Cerebellar cortex (tissue), 1 donor: ENCODE measurements around the gene SAG.
"Not testable (repeated sequence)": the region's sequence is repeated elsewhere in the genome, so short reads cannot be mapped to it uniquely, and the experiment has no call there.

Source experiments
- DNase-seq: peaks from one replicate; pipeline ENCODE4 v3.0.0-alpha.2; 2015; ENCODE audit warnings: low spot score

SAG gene

DNA sequence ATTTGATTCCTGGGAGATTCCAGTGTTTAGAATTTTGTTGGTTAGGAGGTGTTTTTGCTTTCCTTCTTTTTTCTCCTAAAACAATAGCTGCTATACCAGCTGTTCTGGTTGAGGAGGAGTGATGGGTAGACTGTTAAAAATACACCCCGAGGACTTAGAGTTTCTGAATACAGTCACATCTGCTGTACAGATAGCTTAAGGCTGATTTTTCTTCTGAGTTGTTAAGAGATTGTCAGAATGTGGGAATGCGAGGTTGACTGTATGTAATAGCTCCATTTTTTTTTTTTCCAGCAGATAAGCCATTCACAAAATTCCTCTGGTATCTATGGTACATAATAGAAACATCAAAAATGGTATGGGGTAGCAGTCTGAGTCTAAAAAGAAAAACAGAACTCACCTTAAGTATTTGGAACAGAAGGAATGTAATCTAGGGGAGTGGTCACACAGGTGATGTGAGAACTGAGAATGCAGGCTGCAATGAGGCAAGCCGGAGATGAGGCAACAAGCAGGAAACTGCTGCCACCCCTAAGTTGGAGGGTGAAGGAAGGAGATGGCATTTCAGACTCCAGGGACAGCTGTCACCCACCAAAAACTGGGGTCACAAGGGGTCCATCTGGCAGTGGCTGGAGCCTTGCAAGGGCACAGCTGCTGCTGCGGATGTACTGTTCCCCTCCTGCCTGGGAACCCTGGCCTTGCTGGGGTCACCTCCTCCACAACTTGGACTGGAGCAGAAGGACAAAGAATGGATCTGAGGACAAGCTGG lies 49.1 kb downstream of the SAG start:
- DNase-seq: peak; percentile 38

- peak; percentile 20 for DNase-seq
Measured at GRCh38 chr2:233358335-233358734, 50.7 kb downstream of the SAG start.

GRCh38 chr2:233358947-233359346 lies 51.3 kb downstream of the SAG start:
- DNase-seq: peak; percentile 28

DNA sequence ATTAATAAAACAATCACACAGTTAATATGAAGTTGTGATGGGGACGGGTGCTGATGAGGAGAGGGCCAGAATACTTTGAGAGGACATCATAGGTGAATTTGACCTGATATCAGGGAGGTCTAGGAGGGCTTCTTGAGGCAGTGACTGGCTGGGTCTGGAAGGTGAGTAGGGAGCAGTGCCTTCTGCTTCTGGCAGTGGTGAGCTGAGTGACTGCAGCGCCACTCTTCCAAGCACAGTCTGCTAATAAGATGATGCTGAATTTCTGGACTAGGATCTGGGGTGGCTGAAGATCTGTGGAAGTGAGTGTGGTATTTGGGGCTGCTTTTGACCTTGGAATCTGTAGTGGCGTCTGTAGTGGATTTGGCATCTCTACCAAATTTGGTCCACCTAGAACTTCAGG lies 52.2 kb downstream of the SAG start:
- DNase-seq: peak; percentile 74

DNA sequence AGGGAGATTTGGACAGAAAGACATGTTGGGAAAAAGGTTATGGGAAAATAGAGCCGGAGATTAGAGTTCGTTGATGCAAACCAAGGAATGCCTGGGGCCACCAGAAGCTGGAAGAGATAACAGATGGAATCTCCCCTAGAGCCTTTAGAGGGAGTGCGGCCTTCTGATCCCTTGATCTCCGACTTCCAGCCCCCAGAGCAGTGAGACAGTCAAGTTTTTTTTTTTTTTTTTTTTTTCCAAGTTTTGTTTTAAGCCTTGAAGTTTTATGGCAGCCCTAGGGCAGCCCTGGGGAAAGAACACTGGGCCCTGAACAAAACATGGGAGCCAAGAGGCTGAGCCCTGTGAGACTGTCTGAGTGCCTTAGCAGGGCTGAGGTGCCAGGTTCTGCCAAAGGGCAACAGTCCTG lies 53.2 kb downstream of the SAG start:
- no peak for DNase-seq

- DNase-seq: no peak
Measured at GRCh38 chr2:233361297-233361696, 53.7 kb downstream of the SAG start.

DNA sequence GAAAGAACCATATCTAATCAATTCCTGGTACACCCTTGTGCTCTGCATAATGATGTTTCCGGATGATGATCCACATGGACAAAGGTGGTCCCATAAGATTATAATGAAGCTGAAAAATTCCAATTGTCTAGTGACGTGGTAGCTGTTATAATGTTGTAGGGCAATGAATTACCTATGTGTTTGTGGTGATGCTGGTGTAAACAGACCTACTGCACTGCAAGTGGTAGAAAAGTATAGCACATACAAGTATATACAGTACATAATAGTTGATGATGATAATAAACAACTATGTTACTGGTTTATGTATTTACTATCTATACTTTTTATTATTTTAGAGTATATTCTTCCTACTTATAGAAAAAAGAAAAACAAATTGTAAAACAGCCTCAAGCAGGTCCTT lies 55.1 kb downstream of the SAG start:
- DNase-seq: no peak

DNA sequence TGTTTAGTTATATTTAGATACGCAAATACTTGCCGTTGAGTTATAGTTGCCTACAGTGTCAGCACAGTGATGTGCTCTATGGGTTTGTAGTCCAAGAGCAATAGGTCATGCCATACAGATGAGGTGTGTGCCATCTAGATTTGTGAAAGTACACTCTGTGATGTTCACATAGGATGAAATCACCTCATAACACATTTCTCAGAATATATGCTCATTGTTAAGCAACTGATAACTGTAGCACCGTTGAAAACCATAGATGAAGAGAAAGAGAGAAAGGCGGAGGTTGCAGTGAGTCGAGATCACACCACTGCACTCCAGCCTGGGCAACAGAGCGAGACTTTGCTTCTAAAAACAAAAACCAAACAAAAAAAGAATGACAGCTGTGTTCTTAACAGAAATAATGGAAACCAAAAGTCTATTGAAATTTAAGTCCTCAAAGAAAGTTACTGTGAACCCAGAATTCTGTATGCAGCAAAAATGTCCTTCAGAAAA lies 56.2 kb downstream of the SAG start:
- DNase-seq: no peak

- DNase-seq: peak; percentile 81
Measured at GRCh38 chr2:233365861-233366520, 58.4 kb downstream of the SAG start.

DNA sequence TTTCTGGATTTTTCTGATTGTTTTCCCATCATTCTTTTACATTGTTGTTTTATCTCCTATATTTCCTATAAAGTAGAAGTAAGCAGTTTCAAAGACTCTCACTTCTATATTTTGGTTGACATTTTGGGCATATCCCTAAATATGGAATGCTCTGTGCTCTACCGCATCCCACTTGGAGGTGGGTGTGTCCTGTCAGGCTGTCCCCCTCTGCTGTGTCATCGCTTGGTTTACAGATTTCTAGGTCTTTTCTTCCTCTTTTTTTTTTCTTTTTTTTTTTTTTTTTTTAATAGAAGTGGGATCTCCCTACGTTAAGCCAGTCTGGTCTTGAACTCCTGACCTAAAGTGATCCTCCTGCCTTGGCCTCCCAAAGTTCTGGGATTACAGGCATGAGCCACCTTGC lies 60.0 kb downstream of the SAG start:
- DNase-seq: no peak

- DNase-seq: no peak
Measured at GRCh38 chr2:233368756-233369155, 61.1 kb downstream of the SAG start.

DNA sequence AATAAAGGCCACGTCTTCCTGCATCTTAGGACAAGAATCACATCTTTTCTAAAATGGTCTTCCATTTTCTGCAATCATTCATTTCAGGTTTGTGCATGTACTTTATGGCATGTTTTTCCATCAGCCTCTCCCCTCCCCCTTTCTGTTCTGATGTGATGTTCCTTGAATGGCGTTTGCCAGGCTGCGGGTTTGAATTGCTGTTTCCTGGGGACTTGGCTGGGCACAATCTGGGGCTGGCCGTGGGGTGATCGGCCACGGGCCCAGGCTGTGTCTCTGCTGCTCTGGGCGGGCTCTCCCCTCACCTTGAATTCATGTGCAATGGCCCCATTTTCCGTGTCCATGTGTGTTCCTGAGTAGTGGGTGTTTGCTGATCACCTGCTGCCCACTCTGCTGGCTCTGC lies 61.8 kb downstream of the SAG start:
- no peak for DNase-seq

- DNase-seq: no peak
Measured at GRCh38 chr2:233369897-233370685, 62.5 kb downstream of the SAG start.

DNA sequence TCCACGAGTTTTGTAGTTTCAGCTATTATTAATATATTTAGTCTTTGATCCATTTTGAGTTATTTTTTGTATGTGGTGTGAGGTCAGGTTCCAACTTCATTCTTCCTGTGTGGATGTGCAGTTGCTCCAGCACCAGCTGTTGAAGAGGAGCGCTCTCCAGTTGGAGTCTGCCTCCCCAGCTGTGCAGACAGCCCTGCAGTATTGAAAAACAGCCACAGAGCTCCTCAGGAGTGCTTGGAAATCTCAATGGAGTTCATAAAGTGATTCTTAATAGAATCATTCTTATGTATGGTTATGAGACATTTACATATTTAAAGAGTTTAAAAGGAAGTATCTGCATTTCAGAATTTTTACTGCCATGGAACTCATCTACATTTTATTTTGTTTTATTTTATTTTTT lies 64.0 kb downstream of the SAG start:
- DNase-seq: no peak

DNA sequence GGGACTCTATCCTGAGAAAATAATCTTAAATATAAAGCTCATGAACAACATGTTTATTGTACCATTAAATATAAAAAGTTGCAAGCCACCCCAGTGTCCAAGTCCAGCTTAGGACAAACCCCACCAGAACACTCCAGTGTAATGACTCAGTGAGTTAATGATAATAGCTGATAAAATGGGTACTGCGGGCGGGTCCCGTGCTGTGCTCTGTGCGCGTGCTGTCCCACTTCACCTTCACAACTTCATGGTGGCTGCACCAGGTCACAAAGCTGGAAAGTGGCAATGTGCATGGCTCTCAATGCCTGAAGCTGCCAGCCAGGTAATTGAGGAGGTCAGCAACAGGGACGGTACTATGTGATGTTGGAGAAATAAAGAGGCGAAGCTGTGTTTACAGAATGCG lies 65.2 kb downstream of the SAG start:
- no peak for DNase-seq

- no peak for DNase-seq
Measured at GRCh38 chr2:233373316-233373715, 65.7 kb downstream of the SAG start.

DNA sequence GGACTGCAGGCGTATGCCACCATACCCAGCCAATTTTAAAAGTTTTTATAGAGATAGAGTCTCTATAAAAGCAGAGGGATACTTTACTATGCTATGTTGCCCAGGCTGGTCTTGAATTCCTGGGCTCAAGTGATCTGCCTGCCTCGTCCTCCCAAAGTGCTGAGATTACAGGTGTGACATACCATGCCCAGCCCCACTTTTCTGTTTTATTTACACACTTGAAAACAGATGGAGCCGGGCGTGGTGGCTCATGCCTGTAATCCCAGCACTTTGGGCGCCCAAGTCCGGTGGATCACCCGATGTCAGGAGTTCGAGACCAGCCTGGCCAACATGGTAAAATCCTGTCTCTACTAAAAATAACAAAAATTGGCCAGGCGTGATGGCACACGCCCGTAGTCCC lies 67.2 kb downstream of the SAG start:
- DNase-seq: not testable (repeated sequence)

- no peak for DNase-seq
Measured at GRCh38 chr2:233375490-233376314, 68.1 kb downstream of the SAG start.

DNA sequence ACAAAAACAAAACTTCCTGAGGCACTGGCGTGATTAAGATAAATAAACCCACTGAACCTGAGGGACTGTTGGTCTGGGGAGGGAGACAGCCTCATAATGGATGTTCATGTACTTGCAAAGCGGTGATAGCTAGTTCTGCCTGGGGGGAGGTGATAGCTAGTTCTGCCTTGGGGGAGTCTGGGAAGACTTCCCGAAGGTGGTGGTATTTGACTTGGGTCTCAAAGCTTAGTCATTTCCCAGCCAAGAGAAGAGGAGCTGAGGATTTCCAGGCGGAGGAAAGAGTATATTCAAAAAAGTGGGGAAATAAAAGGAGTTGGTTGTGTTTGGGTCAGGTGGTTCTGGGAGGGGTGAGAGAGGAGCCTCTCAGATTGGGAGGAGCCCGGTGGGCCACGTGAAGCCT lies 71.4 kb downstream of the SAG start:
- no peak for DNase-seq

DNA sequence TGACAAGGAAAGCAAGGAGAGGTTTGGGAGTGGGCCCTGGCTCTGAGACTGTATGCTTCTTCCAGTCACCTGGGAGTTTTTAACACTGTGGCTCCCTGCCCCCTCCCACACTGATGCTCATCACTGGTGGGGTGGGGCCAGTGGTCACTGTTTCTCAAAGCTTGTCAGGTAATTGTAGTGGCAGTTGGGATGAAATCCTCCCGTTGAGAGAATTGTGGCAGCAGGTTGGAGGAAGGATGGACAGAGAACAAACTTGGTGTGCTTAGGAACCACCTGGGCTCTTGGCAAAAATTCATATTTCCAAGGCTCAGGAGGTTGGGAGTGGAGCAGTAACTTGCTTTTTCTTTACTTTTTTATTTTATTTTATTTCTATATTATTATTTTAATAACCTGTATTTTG lies 71.8 kb downstream of the SAG start:
- peak; percentile 80 for DNase-seq

- peak; percentile 64 for DNase-seq
Measured at GRCh38 chr2:233380132-233380895, 72.7 kb downstream of the SAG start.
